Memory B cell (primary cell): ENCODE results near the gene ATP6V0A1.
"Not testable (repeated sequence)": the region's sequence is repeated elsewhere in the genome, so short reads cannot be mapped to it uniquely, and the experiment has no call there.

Experiments
- ATAC-seq: fragments of 150-1000 bp; cut with Tn5 transposase; 2 replicates; pipeline ENCODE4 v1.10.0; 2021; ENCODE audit warnings: low read depth, mild to moderate bottlenecking, moderate library complexity
- DNase-seq, 2 donors: peaks; one replicate each; pipeline ENCODE4 v3.0.0; 2022; ENCODE audit warnings: low spot score in 2 of 2
- H3K27ac Mint-ChIP-seq: one replicate; pipeline ENCODE4 v1.8.0; 2022; ENCODE audit warnings: mild to moderate bottlenecking, moderate library complexity, mixed read lengths
- H3K27me3 Mint-ChIP-seq: one replicate; pipeline ENCODE4 v1.8.0; 2022; ENCODE audit warnings: mixed read lengths
- H3K36me3 Mint-ChIP-seq: one replicate; pipeline ENCODE4 v1.8.0; 2022; ENCODE audit warnings: mild to moderate bottlenecking, mixed read lengths
- H3K4me1 Mint-ChIP-seq: one replicate; pipeline ENCODE4 v1.8.0; 2022; ENCODE audit warnings: mixed read lengths
- H3K4me3 Mint-ChIP-seq: one replicate; pipeline ENCODE4 v1.8.0; 2022; ENCODE audit warnings: mild to moderate bottlenecking, moderate library complexity, mixed read lengths
- H3K9me3 Mint-ChIP-seq: one replicate; pipeline ENCODE4 v1.8.0; 2022; ENCODE audit warnings: mixed read lengths

ATP6V0A1 gene

DNA sequence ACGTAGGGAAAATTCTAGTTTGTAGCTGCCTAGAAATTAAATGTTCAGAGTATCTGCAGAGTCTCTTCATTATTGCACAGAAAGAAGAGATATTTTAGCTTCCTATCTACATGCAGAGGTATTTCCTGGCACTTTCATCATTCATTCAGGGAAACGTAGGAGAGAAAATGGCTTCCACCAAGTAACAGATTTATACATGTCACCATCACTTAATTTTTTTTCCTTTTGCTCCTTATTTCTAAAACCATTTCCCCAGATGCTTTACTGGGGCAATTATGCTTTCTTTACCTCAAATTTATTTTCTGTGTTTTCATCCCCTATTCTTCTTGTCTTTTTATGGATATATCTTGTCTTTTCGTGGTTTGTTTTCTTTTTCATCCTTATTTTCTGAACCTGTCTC lies 18.5 kb downstream of the ATP6V0A1 start:
- DNase-seq (no peak), ATAC-seq (no peak)
- no peak overlapping the region for H3K27ac Mint-ChIP-seq
- peaks cover 38% of the 10 kb centered on the region for H3K36me3 Mint-ChIP-seq
- H3K4me1 Mint-ChIP-seq: peaks cover 4% of the 10 kb centered on the region
- H3K27me3 Mint-ChIP-seq: no peaks in the 10 kb centered on the region
- H3K4me3 Mint-ChIP-seq: no peak overlapping the region
- H3K9me3 Mint-ChIP-seq: no peaks in the 10 kb centered on the region

- not testable (repeated sequence) for DNase-seq, H3K4me1 Mint-ChIP-seq, ATAC-seq, H3K27ac Mint-ChIP-seq, H3K9me3 Mint-ChIP-seq, H3K27me3 Mint-ChIP-seq, H3K4me3 Mint-ChIP-seq
- peaks cover 35% of the 10 kb centered on the region for H3K36me3 Mint-ChIP-seq
Observed at GRCh38 chr17:42477824-42478223, 19.1 kb downstream of the ATP6V0A1 start.

DNA sequence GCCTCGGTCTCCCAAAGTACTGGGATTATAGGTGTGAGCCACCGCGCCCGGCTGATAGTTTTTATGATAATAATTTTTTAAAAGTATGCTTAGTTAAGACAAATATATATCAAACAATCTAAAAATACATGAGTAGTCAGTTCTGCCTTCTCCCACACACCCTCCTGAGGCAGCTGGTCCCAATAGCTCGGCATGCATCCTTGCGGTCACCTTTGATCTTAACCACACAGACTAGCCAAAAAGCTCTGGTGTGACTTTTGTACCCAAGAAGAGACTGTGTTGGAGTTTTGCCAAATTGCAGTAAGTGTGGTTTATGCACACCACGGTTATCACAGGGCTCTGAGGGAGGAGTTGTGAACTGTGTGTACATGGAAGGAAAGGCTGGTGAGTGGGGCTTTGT lies 25.6 kb downstream of the ATP6V0A1 start:
- no peaks in the 10 kb centered on the region for H3K27me3 Mint-ChIP-seq
- no peaks in the 10 kb centered on the region for H3K9me3 Mint-ChIP-seq
- H3K4me3 Mint-ChIP-seq: no peak overlapping the region
- H3K36me3 Mint-ChIP-seq: peaks cover 25% of the 10 kb centered on the region
- no peak for ATAC-seq
- no peak for DNase-seq
- no peak overlapping the region for H3K27ac Mint-ChIP-seq
- H3K4me1 Mint-ChIP-seq: peaks cover 3% of the 10 kb centered on the region

GRCh38 chr17:42485680-42486079 lies 27.0 kb downstream of the ATP6V0A1 start:
- no peak overlapping the region for H3K27ac Mint-ChIP-seq
- no peaks in the 10 kb centered on the region for H3K27me3 Mint-ChIP-seq
- peaks cover 26% of the 10 kb centered on the region for H3K36me3 Mint-ChIP-seq
- DNase-seq: no peak
- no peak for ATAC-seq
- H3K9me3 Mint-ChIP-seq: no peaks in the 10 kb centered on the region
- peaks cover 3% of the 10 kb centered on the region for H3K4me1 Mint-ChIP-seq
- no peak overlapping the region for H3K4me3 Mint-ChIP-seq

DNA sequence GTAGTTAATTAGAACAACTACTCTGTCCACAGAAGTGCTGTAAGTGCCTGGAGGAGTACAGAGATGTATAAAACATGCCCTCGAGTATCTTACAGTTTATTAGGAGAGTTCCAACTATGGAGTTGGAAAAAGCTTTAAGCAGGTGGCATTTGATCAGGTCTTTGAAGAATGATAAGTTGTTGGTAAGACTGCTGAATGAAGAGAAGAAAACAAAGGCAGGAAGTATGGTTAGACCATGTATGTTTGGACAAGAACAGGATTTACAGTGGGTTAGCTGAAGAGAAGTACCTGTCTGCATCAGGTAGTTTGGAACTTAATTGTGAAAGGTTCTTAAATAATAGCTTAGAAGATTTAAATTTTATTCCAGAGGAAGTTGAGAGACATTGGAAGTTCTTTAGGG lies 29.4 kb downstream of the ATP6V0A1 start:
- no peak overlapping the region for H3K27ac Mint-ChIP-seq
- no peak overlapping the region for H3K4me3 Mint-ChIP-seq
- no peaks in the 10 kb centered on the region for H3K27me3 Mint-ChIP-seq
- ATAC-seq: no peak
- no peaks in the 10 kb centered on the region for H3K9me3 Mint-ChIP-seq
- no peak for DNase-seq
- H3K36me3 Mint-ChIP-seq: peaks cover 25% of the 10 kb centered on the region
- H3K4me1 Mint-ChIP-seq: peaks cover 3% of the 10 kb centered on the region

DNA sequence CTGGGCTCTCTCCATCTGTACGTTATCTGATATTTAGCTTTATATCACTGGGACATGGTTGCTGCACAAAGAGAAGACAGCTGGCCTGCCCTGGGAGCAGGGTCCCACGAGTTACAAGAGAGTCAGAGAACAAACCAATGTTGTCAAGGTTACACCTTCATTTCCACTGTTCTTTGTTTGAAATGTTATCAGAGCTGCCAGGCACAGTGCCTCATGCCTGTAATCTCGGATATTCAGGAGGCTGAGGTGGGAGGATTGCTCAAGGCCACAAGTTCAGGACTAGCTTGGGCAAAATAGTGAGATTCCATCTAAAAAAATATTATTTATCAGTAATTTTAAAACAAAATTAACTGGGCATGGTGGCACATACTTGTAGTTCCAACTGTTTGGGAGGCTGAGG lies 34.6 kb downstream of the ATP6V0A1 start:
- no peak for ATAC-seq
- H3K4me3 Mint-ChIP-seq: no peak overlapping the region
- H3K4me1 Mint-ChIP-seq: peaks cover 3% of the 10 kb centered on the region
- DNase-seq: no peak
- H3K27me3 Mint-ChIP-seq: no peaks in the 10 kb centered on the region
- H3K27ac Mint-ChIP-seq: no peak overlapping the region
- H3K36me3 Mint-ChIP-seq: peaks cover 20% of the 10 kb centered on the region
- H3K9me3 Mint-ChIP-seq: no peaks in the 10 kb centered on the region

DNA sequence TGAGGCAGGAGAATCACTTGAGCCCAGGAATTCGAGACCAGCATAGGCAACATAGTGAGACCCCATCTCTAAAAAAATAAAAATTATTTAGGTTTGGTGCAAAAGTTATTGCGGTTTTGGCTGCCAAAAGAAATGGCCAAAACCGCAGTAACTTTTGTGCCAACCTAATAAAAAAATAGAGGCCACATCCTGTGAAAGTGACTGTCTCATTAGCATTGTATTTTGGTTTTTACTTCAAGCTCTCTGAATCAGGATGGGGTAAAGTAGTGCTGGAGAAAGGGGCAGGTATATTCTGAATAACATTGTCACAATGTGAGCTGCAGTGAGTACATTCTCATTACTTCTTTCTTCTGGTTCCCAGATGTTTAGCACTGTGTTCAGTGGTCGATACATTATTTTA lies 36.0 kb downstream of the ATP6V0A1 start:
- DNase-seq (no peak), ATAC-seq (no peak)
- Mint-ChIP-seq H3K4me1 (peaks cover 3% of the 10 kb centered on the region), H3K27me3 (no peaks in the 10 kb centered on the region), H3K9me3 (no peaks in the 10 kb centered on the region), H3K4me3 (no peak overlapping the region), H3K36me3 (peaks cover 17% of the 10 kb centered on the region), H3K27ac (no peak overlapping the region)

DNA sequence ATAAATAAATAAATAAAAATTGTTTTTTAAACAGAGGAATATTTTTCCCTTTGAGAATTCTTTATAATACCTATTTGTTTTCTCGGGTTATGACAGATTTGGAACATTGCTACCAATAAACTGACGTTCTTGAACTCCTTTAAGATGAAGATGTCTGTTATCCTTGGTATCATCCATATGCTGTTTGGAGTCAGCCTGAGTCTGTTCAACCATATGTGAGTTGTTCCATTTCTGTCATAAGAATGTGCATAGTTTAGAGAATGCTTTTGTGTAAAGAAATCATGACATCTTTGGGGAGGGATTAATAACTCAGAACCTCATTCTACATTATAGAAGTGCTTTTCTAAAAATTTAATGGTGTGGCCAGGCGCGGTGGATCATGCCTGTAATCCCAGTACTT lies 40.1 kb downstream of the ATP6V0A1 start:
- peaks cover 3% of the 10 kb centered on the region for H3K4me1 Mint-ChIP-seq
- H3K27ac Mint-ChIP-seq: no peak overlapping the region
- no peak for ATAC-seq
- H3K36me3 Mint-ChIP-seq: peaks cover 30% of the 10 kb centered on the region
- DNase-seq: no peak
- no peaks in the 10 kb centered on the region for H3K27me3 Mint-ChIP-seq
- no peaks in the 10 kb centered on the region for H3K9me3 Mint-ChIP-seq
- H3K4me3 Mint-ChIP-seq: no peak overlapping the region

DNA sequence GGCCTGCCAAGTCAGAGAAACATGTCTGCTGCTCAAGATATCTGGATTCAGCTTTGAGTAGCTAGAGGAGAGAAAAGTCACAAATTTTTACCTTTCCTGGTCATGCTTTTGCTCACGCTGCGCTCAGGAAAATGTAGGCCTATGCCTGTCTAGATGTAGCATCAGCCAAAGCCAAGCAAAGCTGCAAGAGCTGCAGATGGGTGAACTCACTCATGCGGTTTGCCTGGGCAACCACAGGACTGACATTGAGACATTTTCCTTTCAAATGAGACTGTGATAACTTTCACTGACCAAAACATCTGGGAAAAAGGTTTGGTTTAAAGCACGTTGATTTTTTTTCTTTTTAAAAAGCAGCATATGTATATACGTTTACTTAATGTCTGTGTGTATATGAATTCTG lies 43.4 kb downstream of the ATP6V0A1 start:
- ATAC-seq: no peak
- Mint-ChIP-seq H3K27ac (no peak overlapping the region), H3K36me3 (peaks cover 20% of the 10 kb centered on the region), H3K9me3 (no peaks in the 10 kb centered on the region), H3K4me3 (no peak overlapping the region), H3K4me1 (no peaks in the 10 kb centered on the region), H3K27me3 (no peaks in the 10 kb centered on the region)
- no peak for DNase-seq

DNA sequence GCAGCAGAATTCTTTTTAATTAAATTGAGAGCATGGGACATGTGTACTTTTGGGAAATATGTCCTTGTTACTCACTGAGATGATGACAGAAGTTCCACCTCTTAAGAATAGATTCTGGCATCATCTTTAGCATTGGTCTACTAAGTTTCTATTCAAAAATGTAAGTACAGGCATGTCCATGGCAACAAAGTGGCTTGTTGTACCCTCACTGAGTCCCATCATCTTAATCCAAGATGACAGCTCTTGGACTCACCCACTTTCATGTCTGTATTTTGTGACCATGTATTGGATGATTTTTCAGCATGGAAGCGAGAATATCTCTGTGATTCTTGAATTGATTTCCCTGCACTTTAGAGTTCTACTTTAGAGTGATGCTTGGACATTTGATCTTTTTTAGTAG lies 44.2 kb downstream of the ATP6V0A1 start:
- no peaks in the 10 kb centered on the region for H3K4me1 Mint-ChIP-seq
- H3K27ac Mint-ChIP-seq: no peak overlapping the region
- no peaks in the 10 kb centered on the region for H3K27me3 Mint-ChIP-seq
- H3K9me3 Mint-ChIP-seq: no peaks in the 10 kb centered on the region
- ATAC-seq (no peak), DNase-seq (no peak)
- peaks cover 22% of the 10 kb centered on the region for H3K36me3 Mint-ChIP-seq
- H3K4me3 Mint-ChIP-seq: no peak overlapping the region

DNA sequence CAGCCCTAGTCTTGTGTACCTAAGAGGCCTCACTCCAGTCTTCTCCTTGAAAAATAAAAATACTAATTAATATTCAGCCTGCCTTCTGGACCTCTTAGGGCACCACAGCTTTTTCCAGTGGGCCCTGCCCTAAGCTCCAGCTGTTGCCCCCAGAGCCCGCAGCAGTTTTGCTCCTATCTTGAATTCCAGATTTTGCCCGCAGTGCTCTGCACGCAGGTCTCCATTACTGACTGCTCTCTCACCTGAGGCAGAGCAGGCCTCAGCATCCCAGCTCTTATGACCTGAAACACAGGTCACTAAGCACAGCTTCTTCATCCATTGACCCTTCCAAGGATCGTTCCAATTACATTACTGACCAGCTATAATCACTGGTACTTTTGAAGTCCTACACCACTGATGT lies 49.0 kb downstream of the ATP6V0A1 start:
- no peak overlapping the region for H3K27ac Mint-ChIP-seq
- peaks cover 31% of the 10 kb centered on the region for H3K36me3 Mint-ChIP-seq
- ATAC-seq: no peak
- peaks cover 2% of the 10 kb centered on the region for H3K4me1 Mint-ChIP-seq
- H3K4me3 Mint-ChIP-seq: no peak overlapping the region
- H3K27me3 Mint-ChIP-seq: no peaks in the 10 kb centered on the region
- no peak for DNase-seq
- H3K9me3 Mint-ChIP-seq: no peaks in the 10 kb centered on the region

DNA sequence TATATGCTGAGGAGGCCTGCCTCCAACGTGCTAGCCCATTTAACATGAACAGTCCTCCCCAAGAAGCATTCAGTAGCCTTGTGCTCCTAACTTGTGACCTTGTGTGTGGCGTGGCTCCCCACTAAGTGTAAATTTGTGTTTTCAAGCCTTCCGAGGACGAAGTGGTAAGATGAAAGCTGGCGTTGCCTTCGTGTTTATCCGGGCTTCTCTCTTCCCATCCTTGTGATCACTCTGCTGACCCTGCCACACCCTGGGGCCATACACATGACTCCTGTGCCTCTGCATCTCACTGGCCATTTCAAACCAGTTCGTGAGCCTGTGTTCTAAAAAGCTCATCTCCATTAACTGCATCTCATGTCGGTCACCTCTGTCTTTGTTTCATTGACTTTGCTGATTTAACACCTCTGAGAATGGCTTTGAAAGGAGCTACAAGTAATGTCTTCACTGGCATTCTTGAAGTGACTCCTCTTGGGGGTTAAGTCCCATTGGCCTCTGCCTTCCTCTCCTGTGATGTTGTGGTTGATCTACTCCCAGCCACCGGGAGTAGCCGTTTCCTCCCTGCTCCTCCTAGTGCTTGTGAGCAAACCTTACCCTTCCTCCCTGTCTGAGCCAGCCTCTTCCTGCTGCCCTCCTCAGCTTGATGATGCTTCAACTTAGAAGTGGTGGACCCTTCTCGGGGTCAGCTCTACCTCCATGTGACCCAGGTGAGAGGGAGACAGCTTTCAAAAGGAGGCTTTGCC lies 49.9 kb downstream of the ATP6V0A1 start:
- Mint-ChIP-seq H3K4me3 (no peak overlapping the region), H3K4me1 (peaks cover 2% of the 10 kb centered on the region), H3K27ac (no peak overlapping the region), H3K36me3 (peaks cover 27% of the 10 kb centered on the region), H3K27me3 (no peaks in the 10 kb centered on the region), H3K9me3 (no peaks in the 10 kb centered on the region)
- ATAC-seq (no peak), DNase-seq (no peak)

- H3K9me3 Mint-ChIP-seq: no peaks in the 10 kb centered on the region
- H3K27ac Mint-ChIP-seq: no peak overlapping the region
- H3K27me3 Mint-ChIP-seq: no peaks in the 10 kb centered on the region
- H3K4me3 Mint-ChIP-seq: no peak overlapping the region
- no peak for DNase-seq
- peaks cover 2% of the 10 kb centered on the region for H3K4me1 Mint-ChIP-seq
- no peak for ATAC-seq
- peaks cover 27% of the 10 kb centered on the region for H3K36me3 Mint-ChIP-seq
Observed at GRCh38 chr17:42509409-42509808, 50.7 kb downstream of the ATP6V0A1 start.

DNA sequence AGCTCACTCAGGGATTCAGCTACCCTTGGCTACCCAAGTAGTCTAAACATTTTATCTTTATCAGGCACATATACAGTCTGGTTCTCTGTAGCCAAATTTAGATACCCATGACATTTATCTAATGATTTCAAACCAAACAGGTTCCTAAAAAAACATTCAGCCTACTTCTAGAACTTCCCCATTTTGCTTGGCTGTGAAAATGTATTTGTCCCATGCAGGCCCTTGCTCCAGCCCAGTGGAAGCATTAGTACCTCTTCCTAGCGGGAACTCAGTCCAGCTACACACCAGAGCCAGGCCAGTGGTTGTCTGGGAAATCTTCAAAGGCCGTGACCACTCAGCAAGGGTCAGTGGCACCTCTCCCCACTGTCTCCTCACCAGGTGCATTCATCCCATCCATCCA lies 51.2 kb downstream of the ATP6V0A1 start:
- no peaks in the 10 kb centered on the region for H3K9me3 Mint-ChIP-seq
- H3K36me3 Mint-ChIP-seq: peaks cover 27% of the 10 kb centered on the region
- no peak overlapping the region for H3K4me3 Mint-ChIP-seq
- H3K27ac Mint-ChIP-seq: no peak overlapping the region
- H3K27me3 Mint-ChIP-seq: no peaks in the 10 kb centered on the region
- DNase-seq (no peak), ATAC-seq (no peak)
- peaks cover 2% of the 10 kb centered on the region for H3K4me1 Mint-ChIP-seq

GRCh38 chr17:42512246-42512645 lies 53.6 kb downstream of the ATP6V0A1 start:
- peaks cover 2% of the 10 kb centered on the region for H3K4me1 Mint-ChIP-seq
- H3K27ac Mint-ChIP-seq: no peak overlapping the region
- ATAC-seq (no peak), DNase-seq (no peak)
- no peaks in the 10 kb centered on the region for H3K9me3 Mint-ChIP-seq
- no peak overlapping the region for H3K4me3 Mint-ChIP-seq
- no peaks in the 10 kb centered on the region for H3K27me3 Mint-ChIP-seq
- peaks cover 25% of the 10 kb centered on the region for H3K36me3 Mint-ChIP-seq
